IMR-90 (cell line): ENCODE measurements around the gene CFAP299. TPM values are rescaled to one million over a fixed set of nuclear protein-coding genes. Genes with fewer than 3 reads are reported as not detected.

Source experiments
- ATAC-seq: fragments of 200-7000 bp; cut with Tn5 transposase; 2 replicates; pipeline ENCODE4 v1.9.1; 2020; ENCODE audit warnings: low read depth, mild to moderate bottlenecking, moderate library complexity
- BruUV-seq: library from RNA; stranded (reverse); fragments of 400-500 nt; replicated peaks from 2 replicates; lab custom pipeline; 2021; lab: Mats Ljungman, UMichigan
- CTCF ChIA-PET: fragments of 300-600 bp; formaldehyde crosslinking; extraction: SDS; loops from one replicate; lab custom pipeline; 2021; ENCODE audit warnings: antibody characterized with exemption; lab: Yijun Ruan, JAX
- POLR2A ChIA-PET: fragments of 300-600 bp; sonication (Branson Sonifier 250); formaldehyde crosslinking; loops from one replicate; lab custom pipeline; 2022; ENCODE audit warnings: antibody characterized with exemption; ENCODE audit not compliant: unreplicated experiment; lab: Charles Lee
- DNase-seq: peaks from one replicate; pipeline ENCODE4 v3.0.0; 2013
- H2AFZ ChIP-seq: replicated peaks from 2 replicates; pipeline ENCODE3; 2013; ENCODE audit warnings: low read length, mild to moderate bottlenecking; ENCODE audit not compliant: poor library complexity
- H2AK5ac ChIP-seq: 2 replicates; pipeline ENCODE4 v1.6.1; 2013; ENCODE audit warnings: low read depth, low read length, inconsistent platforms
- H2AK9ac ChIP-seq: replicated peaks from 2 replicates; pipeline ENCODE3; 2013; ENCODE audit warnings: mild to moderate bottlenecking, low read depth, low read length, moderate library complexity; ENCODE audit not compliant: poor library complexity
- H2BK120ac ChIP-seq: 2 replicates; pipeline ENCODE4 v1.6.1; 2013; ENCODE audit warnings: low read depth, low read length, inconsistent platforms
- H2BK15ac ChIP-seq: 3 replicates; pipeline ENCODE4 v1.6.1; 2013; ENCODE audit warnings: low read depth, low read length, inconsistent platforms
- H2BK20ac ChIP-seq: 2 replicates; pipeline ENCODE4 v1.6.1; 2013; ENCODE audit warnings: low read depth, mild to moderate bottlenecking, inconsistent platforms, low read length, moderate library complexity
- H2BK5ac ChIP-seq: 2 replicates; pipeline ENCODE4 v1.6.1; 2013; ENCODE audit warnings: mild to moderate bottlenecking, low read depth, low read length, inconsistent platforms; ENCODE audit not compliant: poor library complexity, severe bottlenecking
- H3K14ac ChIP-seq: replicated peaks from 2 replicates; pipeline ENCODE4 v1.6.1; 2013; ENCODE audit warnings: low read depth, low read length, inconsistent platforms
- H3K18ac ChIP-seq: 2 replicates; pipeline ENCODE4 v1.6.1; 2013; ENCODE audit warnings: low read depth, low read length, control low read depth
- H3K23ac ChIP-seq: 2 replicates; pipeline ENCODE4 v1.6.1; 2013; ENCODE audit warnings: low read depth, low read length, inconsistent platforms
- H3K27ac ChIP-seq: 2 replicates; pipeline ENCODE4 v1.5.1; 2013; ENCODE audit warnings: mild to moderate bottlenecking, control low read depth, low read length; ENCODE audit not compliant: insufficient read depth
- H3K27me3 ChIP-seq: 2 replicates; pipeline ENCODE4 v1.6.1; 2013; ENCODE audit warnings: low read length; ENCODE audit not compliant: control insufficient read depth, insufficient read depth
- H3K36me3 ChIP-seq: 2 replicates; pipeline ENCODE4 v1.6.1; 2013; ENCODE audit warnings: low read length, mixed read lengths; ENCODE audit not compliant: control insufficient read depth, insufficient read depth
- H3K4ac ChIP-seq: 2 replicates; pipeline ENCODE4 v1.6.1; 2013; ENCODE audit warnings: low read depth, low read length, inconsistent platforms
- H3K4me1 ChIP-seq: 2 replicates; pipeline ENCODE4 v1.6.1; 2013; ENCODE audit warnings: low read length, mixed read lengths; ENCODE audit not compliant: control insufficient read depth, insufficient read depth
- H3K4me2 ChIP-seq: 2 replicates; pipeline ENCODE4 v1.6.1; 2013; ENCODE audit warnings: low read depth, mild to moderate bottlenecking, control low read depth, low read length, moderate library complexity
- H3K4me3 ChIP-seq: 2 replicates; pipeline ENCODE4 v1.5.1; 2013; ENCODE audit warnings: low read depth, mild to moderate bottlenecking, control low read depth, low read length, moderate library complexity; ENCODE audit not compliant: insufficient read depth
- H3K56ac ChIP-seq: 2 replicates; pipeline ENCODE4 v1.6.1; 2013; ENCODE audit warnings: low read length, inconsistent platforms; ENCODE audit not compliant: insufficient read depth; ENCODE audit errors: extremely low read depth
- H3K79me1 ChIP-seq, 2 experiments: 2 replicates each; pipeline ENCODE4 v1.6.1; 2013; ENCODE audit warnings: low read length in 2 of 2, inconsistent platforms in 1 of 2, low read depth in 1 of 2
- H3K9ac ChIP-seq: 2 replicates; pipeline ENCODE4 v1.6.1; 2013; ENCODE audit warnings: low read depth, low read length, control low read depth
- H3K9me1 ChIP-seq: 2 replicates; pipeline ENCODE4 v1.6.1; 2013; ENCODE audit warnings: low read length, inconsistent platforms; ENCODE audit not compliant: insufficient read depth
- H3K9me3 ChIP-seq: 2 replicates; pipeline ENCODE4 v1.6.1; 2013; ENCODE audit warnings: low read length; ENCODE audit not compliant: control insufficient read depth, insufficient read depth
- H4K20me1 ChIP-seq: 2 replicates; pipeline ENCODE4 v1.6.1; 2013; ENCODE audit warnings: low read length, inconsistent platforms; ENCODE audit not compliant: insufficient read depth
- H4K5ac ChIP-seq: 2 replicates; pipeline ENCODE4 v1.6.1; 2013; ENCODE audit warnings: mild to moderate bottlenecking, low read depth, low read length, control low read depth
- H4K8ac ChIP-seq, 2 experiments: 2 replicates each; pipeline ENCODE4 v1.6.1; 2013; ENCODE audit warnings: low read depth in 2 of 2, low read length in 2 of 2, control low read depth in 1 of 2, inconsistent platforms in 1 of 2
- H4K91ac ChIP-seq: 2 replicates; pipeline ENCODE4 v1.6.1; 2013; ENCODE audit warnings: low read depth, low read length, inconsistent platforms; ENCODE audit not compliant: insufficient read depth
- FOS ChIP-seq: fragments of 150-350 bp; IDR thresholded peaks from 2 replicates; pipeline ENCODE4 v1.6.1; 2016; ENCODE audit warnings: low read depth, low read length
- MXI1 ChIP-seq: IDR thresholded peaks from 2 replicates; pipeline ENCODE4 v1.6.1; 2012; ENCODE audit warnings: low read depth, mild to moderate bottlenecking, low read length, moderate library complexity, borderline replicate concordance
- POLR2A ChIP-seq: IDR thresholded peaks from 2 replicates; pipeline ENCODE4 v1.6.1; 2012; ENCODE audit warnings: mild to moderate bottlenecking, low read depth, low read length
- WGBS, 2 experiments: methylation state at CpG; one replicate each; pipeline versions ENCODE4 v1.1.5 to v1.1.7; 2013; ENCODE audit warnings: missing lambda C conversion rate in 2 of 2; ENCODE audit not compliant: insufficient read length in 1 of 2; ENCODE audit errors: extremely low coverage in 2 of 2; 5-methylcytosine and 5-hydroxymethylcytosine counted together
- dilution Hi-C: fragments of 300-500 bp; cut with HindIII; formaldehyde crosslinking; loops from one replicate; pipeline ENCODE4 v1.14.3; 2018; ENCODE audit warnings: low sequenced_read_pairs; ENCODE audit not compliant: unreplicated experiment
- in situ Hi-C: fragments of 300-500 bp; cut with MboI; formaldehyde crosslinking; loops from 3 replicates; pipeline ENCODE4 v1.14.3; 2019; ENCODE audit warnings: low sequenced_read_pairs, inconsistent platforms, mixed read lengths
- intact Hi-C: fragments of 100-400 bp; cut with micrococcal nuclease; formaldehyde crosslinking; loops from 2 replicates; pipeline ENCODE4 v1.10.0; 2022
- polyA plus RNA-seq, 3 experiments: library from polyadenylated mRNA; depleted of rRNA; stranded (reverse); fragments of >200 nt; gene quantifications; 2 replicates each; pipeline ENCODE4 v1.2.3, GENCODE V29; 2012; ENCODE audit warnings: low replicate concordance in 1 of 3
- total RNA-seq: library from RNA; depleted of rRNA; stranded (reverse); fragments of >200 nt; gene quantifications from 2 replicates; pipeline ENCODE4 v1.2.3, GENCODE V29; 2012
- TF ChIP-seq, protein P1 (sequence below): conservative IDR thresholded peaks from 2 replicates; pipeline ENCODE4 v1.5.1; 2012; ENCODE audit warnings: mild to moderate bottlenecking, low read depth, low read length, improper control_type of control experiment

The CFAP299 gene
- total and polyA plus RNA-seq, 2 of the 4 experiments (the other 2 are of a cell fraction) = 1.0 to 1.1 TPM

DNA sequence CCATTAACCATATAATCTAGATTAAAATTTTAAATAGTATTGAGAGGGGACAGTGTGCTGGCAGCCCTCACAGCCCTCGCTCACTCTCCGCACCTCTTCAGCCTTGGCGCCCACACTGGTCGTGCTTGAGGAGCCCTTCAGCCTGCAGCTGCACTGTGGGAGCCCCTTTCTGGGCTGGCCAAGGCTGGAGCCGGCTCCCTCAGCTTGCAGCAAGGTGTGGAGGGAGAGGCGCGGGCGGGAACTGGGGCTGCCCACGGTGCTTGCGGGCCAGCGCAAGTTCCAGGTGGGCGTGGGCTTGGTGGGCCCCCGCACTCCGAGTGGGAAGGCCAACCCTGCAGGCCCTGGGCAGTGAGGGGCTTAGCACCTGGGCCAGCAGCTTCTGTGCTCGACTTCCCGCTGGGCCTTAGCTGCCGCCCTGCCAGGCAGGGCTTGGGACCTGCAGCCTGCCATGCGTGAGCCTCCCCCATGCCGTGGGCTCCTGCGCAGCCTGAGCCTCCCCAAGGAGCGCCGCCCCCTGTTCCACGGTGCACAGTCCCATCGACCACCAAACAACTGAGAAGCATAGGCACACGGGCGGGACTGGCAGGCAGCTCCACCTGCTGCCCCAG lies 32.8 kb upstream of the CFAP299 start:
- H4K20me1 ChIP-seq = no peaks in the 10 kb centered on the region
- DNase-seq (no peak), ATAC-seq (no peak)
- POLR2A ChIA-PET = no interaction called here
- in situ Hi-C loops = no loop called here
- CTCF ChIA-PET = no interaction called here
- H2AFZ ChIP-seq = no peak overlapping the region
- H3K9me3 ChIP-seq = peaks cover 2% of the 10 kb centered on the region; the same call in 1 of the 2 replicates
- H3K9ac ChIP-seq = no peak overlapping the region
- no peak overlapping the region for H2BK120ac ChIP-seq
- no peak overlapping the region for H2AK9ac ChIP-seq
- TF ChIP-seq, protein P1, sequence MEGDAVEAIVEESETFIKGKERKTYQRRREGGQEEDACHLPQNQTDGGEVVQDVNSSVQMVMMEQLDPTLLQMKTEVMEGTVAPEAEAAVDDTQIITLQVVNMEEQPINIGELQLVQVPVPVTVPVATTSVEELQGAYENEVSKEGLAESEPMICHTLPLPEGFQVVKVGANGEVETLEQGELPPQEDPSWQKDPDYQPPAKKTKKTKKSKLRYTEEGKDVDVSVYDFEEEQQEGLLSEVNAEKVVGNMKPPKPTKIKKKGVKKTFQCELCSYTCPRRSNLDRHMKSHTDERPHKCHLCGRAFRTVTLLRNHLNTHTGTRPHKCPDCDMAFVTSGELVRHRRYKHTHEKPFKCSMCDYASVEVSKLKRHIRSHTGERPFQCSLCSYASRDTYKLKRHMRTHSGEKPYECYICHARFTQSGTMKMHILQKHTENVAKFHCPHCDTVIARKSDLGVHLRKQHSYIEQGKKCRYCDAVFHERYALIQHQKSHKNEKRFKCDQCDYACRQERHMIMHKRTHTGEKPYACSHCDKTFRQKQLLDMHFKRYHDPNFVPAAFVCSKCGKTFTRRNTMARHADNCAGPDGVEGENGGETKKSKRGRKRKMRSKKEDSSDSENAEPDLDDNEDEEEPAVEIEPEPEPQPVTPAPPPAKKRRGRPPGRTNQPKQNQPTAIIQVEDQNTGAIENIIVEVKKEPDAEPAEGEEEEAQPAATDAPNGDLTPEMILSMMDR = no peak
- TF ChIP-seq POLR2A (no peak), MXI1 (no peak), FOS (no peak)
- no peak overlapping the region for H4K91ac ChIP-seq
- no peak overlapping the region for H2AK5ac ChIP-seq
- no peaks in the 10 kb centered on the region for H3K27me3 ChIP-seq
- intact Hi-C loops = no loop called here
- no peak overlapping the region for H3K27ac ChIP-seq
- H3K56ac ChIP-seq = no peak overlapping the region
- H3K4me1 ChIP-seq = peaks cover 2% of the 10 kb centered on the region; the same call in 1 of the 2 replicates
- no TSS peak for BruUV-seq
- no peak overlapping the region for H3K4me2 ChIP-seq
- no peaks in the 10 kb centered on the region for H3K9me1 ChIP-seq
- no peak overlapping the region for H4K5ac ChIP-seq
- no peaks in the 10 kb centered on the region; the same call in 1 of the 2 replicates for H3K36me3 ChIP-seq
- dilution Hi-C loops = no loop called here
- H3K14ac ChIP-seq = no peak overlapping the region
- H3K18ac ChIP-seq = no peak overlapping the region
- no peak overlapping the region for H3K23ac ChIP-seq
- H2BK5ac ChIP-seq = no peak overlapping the region
- peaks cover 0 to 25% of the 10 kb centered on the region in 2 experiments; a peak in 2 of 4 replicates for H3K79me1 ChIP-seq
- H3K4me3 ChIP-seq = no peak overlapping the region
- WGBS, 2 experiments = 91% methylated on average over 11 of the region's 26 CpGs; no CpG with 5 or more reads in 1 of the 2 experiments
- no peak overlapping the region for H2BK20ac ChIP-seq
- no peak overlapping the region for H3K4ac ChIP-seq
- no peak overlapping the region for H4K8ac ChIP-seq
- H2BK15ac ChIP-seq = no peak overlapping the region
